Fibroblast of skin of scalp (primary cell): ENCODE results near the gene CYP27B1.
A peak's percentile ranks its signal among the peaks of the same experiment; 100 is the strongest.
"Not testable (repeated sequence)": the region's sequence is repeated elsewhere in the genome, so short reads cannot be mapped to it uniquely, and the experiment has no call there.

Experiments
- DNase-seq: peaks from one replicate; pipeline ENCODE4 v3.0.0-alpha.2; 2013

CYP27B1 gene

GRCh38 chr12:57734591-57734990 lies 32.3 kb downstream of the CYP27B1 start:
- peak; percentile 45 for DNase-seq

GRCh38 chr12:57733928-57734327 lies 33.0 kb downstream of the CYP27B1 start:
- no peak for DNase-seq

- DNase-seq = no peak
These were observed 33.9 kb downstream of the CYP27B1 start for GRCh38 chr12:57732726-57733593.

GRCh38 chr12:57732270-57732669 lies 34.6 kb downstream of the CYP27B1 start:
- no peak for DNase-seq

GRCh38 chr12:57731411-57732080 lies 35.3 kb downstream of the CYP27B1 start:
- no peak for DNase-seq

GRCh38 chr12:57730336-57731067 lies 36.4 kb downstream of the CYP27B1 start:
- DNase-seq = no peak

GRCh38 chr12:57729321-57729844 lies 37.5 kb downstream of the CYP27B1 start:
- no peak for DNase-seq

- no peak for DNase-seq
These were observed 39.0 kb downstream of the CYP27B1 start for GRCh38 chr12:57727758-57728395.

GRCh38 chr12:57726884-57727757 lies 39.8 kb downstream of the CYP27B1 start:
- DNase-seq = no peak

- peak; percentile 90 for DNase-seq
These were observed 40.6 kb downstream of the CYP27B1 start for GRCh38 chr12:57726151-57726883.

- no peak for DNase-seq
These were observed 41.1 kb downstream of the CYP27B1 start for GRCh38 chr12:57725851-57726150.

GRCh38 chr12:57724936-57725740 lies 41.7 kb downstream of the CYP27B1 start:
- no peak for DNase-seq

GRCh38 chr12:57724003-57724935 lies 42.6 kb downstream of the CYP27B1 start:
- no peak for DNase-seq

- no peak for DNase-seq
These were observed 43.3 kb downstream of the CYP27B1 start for GRCh38 chr12:57723630-57723962.

GRCh38 chr12:57722716-57723629 lies 43.9 kb downstream of the CYP27B1 start:
- no peak for DNase-seq

GRCh38 chr12:57721846-57722608 lies 44.9 kb downstream of the CYP27B1 start:
- DNase-seq = not testable (repeated sequence)
